ENCODE measurements around the gene CFAP68. TPM values are rescaled to one million over a fixed set of nuclear protein-coding genes. Genes with fewer than 3 reads are reported as not detected.

The CFAP68 gene
- total and polyA plus RNA-seq, 2 of the 13 experiments (the other 11 are each of a cell fraction or from before 2014, with no cell fraction given): 22.2 to 25.6 TPM

GRCh38 chr11:111860257-111860656 is 19.1 kb upstream of the CFAP68 start (continued):
- TF ChIP-seq HNF1A (IDR thresholded peaks at IDR 0.05; ENCODE audit: low read depth) (no peak), HNF1A (CRISPR knock-in tag; IDR thresholded peaks at IDR 0.05; ENCODE audit: borderline replicate concordance) (no peak), GZF1 (CRISPR knock-in tag; IDR thresholded peaks at IDR 0.05) (no peak)

GRCh38 chr11:111870113-111870512 is 9.2 kb upstream of the CFAP68 start:
- Histone ChIP-seq H3K9me3 (ENCODE audit: low read length) (no peaks in the 10 kb centered on the region), H3K4me2 (ENCODE audit: low read depth, low read length) (peak overlapping the region; percentile 97), H3K36me3 (replicated peaks in 1 of 2; ENCODE audit: control insufficient read depth in 1 of 2, insufficient read depth in 2 of 2, low read length in 2 of 2) (peaks cover 7 to 32% of the 10 kb centered on the region in 2 experiments), H3K4me1 (ENCODE audit: insufficient read depth, low read length) (peaks cover 24% of the 10 kb centered on the region), H3K27me3 (ENCODE audit: control insufficient read depth in 1 of 2, insufficient read depth in 2 of 2, low read length in 2 of 2) (no peaks in the 10 kb centered on the region), H4K20me1 (ENCODE audit: insufficient read depth, low read length) (no peaks in the 10 kb centered on the region), H3K9ac (ENCODE audit: insufficient read depth, low read depth, low read length) (peak overlapping the region; percentile 92), H2AFZ (ENCODE audit: low read length) (no peak overlapping the region), H3K4me3 (replicated peaks in 1 of 3; ENCODE audit: insufficient read depth in 1 of 3, low read depth in 2 of 3, low read length in 3 of 3) (peak overlapping the region; percentile 94 to 98 (median 95); a peak in 5 of 6 replicates), H3K79me2 (ENCODE audit: insufficient read depth, low read length) (peaks cover 4% of the 10 kb centered on the region), H3K27ac (ENCODE audit: extremely low read length, insufficient read depth, low read length) (peak overlapping the region; percentile 92)
- ATAC-seq (no peak), FAIRE-seq (no peak), DNase-seq (ENCODE audit: low spot score) (no peak)
- intact Hi-C loops (cut with micrococcal nuclease; ENCODE audit: unreplicated experiment): no loop called here
- WGBS (ENCODE audit: low lambda C conversion rate): 66% methylated on average over 1 of the region's 1 CpG
- BruUV-seq (replicated peaks): no TSS peak
- ChIA-PET CTCF (ENCODE audit: low intra/inter-chr PET ratio, low total read pairs) (no interaction called here), POLR2A (interaction anchor here (0.9 to 2.8 kb wide), 12 partner anchors 10 to 136 kb away, joined by 3 to 21 read pairs (median 6); partner anchors contain the start of genes C11orf52, CFAP68, DIXDC1 and PPP2R1B)
- in situ Hi-C loops (cut with HindIII; ENCODE audit: extremely low pct_ligation_motif_present, low pct_unique_long_range_greater_than_20kb): no loop called here
- TF ChIP-seq KDM1A (CRISPR knock-in tag; IDR thresholded peaks at IDR 0.05): no peak
- TF ChIP-seq ZNF773 (CRISPR knock-in tag; IDR thresholded peaks at IDR 0.05; ENCODE audit: borderline replicate concordance): no peak
- no peak for TF ChIP-seq ZNF512 (CRISPR knock-in tag; IDR thresholded peaks at IDR 0.05)
- no peak for TF ChIP-seq BRF2 (CRISPR knock-in tag; IDR thresholded peaks at IDR 0.05)
- no peak for TF ChIP-seq ZBTB34 (CRISPR knock-in tag; IDR thresholded peaks at IDR 0.05)
- TF ChIP-seq ZNF644 (CRISPR knock-in tag; IDR thresholded peaks at IDR 0.05; ENCODE audit: low read depth): no peak
- no peak for TF ChIP-seq ZNF724P (CRISPR knock-in tag; IDR thresholded peaks at IDR 0.05; ENCODE audit: borderline replicate concordance)
- no peak for TF ChIP-seq GPBP1L1 (CRISPR knock-in tag; IDR thresholded peaks at IDR 0.05)
- TF ChIP-seq HMG20A (CRISPR knock-in tag; IDR thresholded peaks at IDR 0.05; ENCODE audit: borderline replicate concordance): no peak
